ENCODE data around the gene CFAP20. TPM values are rescaled to one million over a fixed set of nuclear protein-coding genes. Genes with fewer than 3 reads are reported as not detected.

The CFAP20 gene
- total RNA-seq, 1 experiment from 2014 or later = 60.4 TPM

DNA sequence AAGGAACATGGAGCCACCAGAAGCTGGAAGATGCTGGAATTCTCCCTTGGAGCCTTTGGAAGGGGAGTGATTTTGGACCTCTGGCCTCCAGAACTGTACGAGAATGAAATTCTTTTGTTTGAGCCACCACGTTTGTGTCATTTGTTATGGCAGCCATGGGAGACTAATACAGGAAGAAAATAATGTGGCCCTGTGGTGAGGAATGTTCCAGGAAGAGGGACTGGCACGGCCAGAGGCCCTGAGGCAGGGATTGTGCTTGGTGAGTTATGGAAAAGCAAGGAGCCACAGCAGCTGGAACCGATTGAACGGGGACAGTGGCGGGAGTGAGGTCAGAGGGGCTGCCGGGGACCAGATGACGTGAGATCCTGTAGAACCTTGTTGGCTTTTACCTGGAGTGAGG is 51.4 kb downstream of the CFAP20 start:
- H3K79me1 ChIP-seq (ENCODE audit: insufficient read depth, low read depth, low read length, poor library complexity, severe bottlenecking) = no peaks in the 10 kb centered on the region
- H4K5ac ChIP-seq (ENCODE audit: insufficient read length, low read depth, low read length) = no peak overlapping the region
- no peak overlapping the region for H3T11ph ChIP-seq (ENCODE audit: low read length)
- no peak overlapping the region for H2BK120ac ChIP-seq (ENCODE audit: low read depth, low read length, poor library complexity, severe bottlenecking)
- H4K91ac ChIP-seq (ENCODE audit: insufficient read length, low read depth, low read length) = no peak overlapping the region
- no peak for DNase-seq
- no peaks in the 10 kb centered on the region for H3K79me2 ChIP-seq (ENCODE audit: insufficient read depth, low read length)
- H2BK20ac ChIP-seq (ENCODE audit: low read depth, low read length, poor library complexity, severe bottlenecking) = no peak overlapping the region
- no peak overlapping the region for H2AFZ ChIP-seq (ENCODE audit: low read length)
- H3K9me3 Mint-ChIP-seq = peaks cover 9 to 11% of the 10 kb centered on the region in 2 experiments; a peak in 3 of 5 replicates
- no peaks in the 10 kb centered on the region for H4K20me1 ChIP-seq (ENCODE audit: control insufficient read depth, insufficient read depth, insufficient read length)
- no peaks in the 10 kb centered on the region for H3K9me3 ChIP-seq (ENCODE audit: control insufficient read depth, low read depth, low read length)
- no peak overlapping the region for H3K56ac ChIP-seq (ENCODE audit: insufficient read length, low read depth, low read length)
- no peak overlapping the region for H3K9ac ChIP-seq (ENCODE audit: extremely low read depth, insufficient read length, low read length)
- no peak overlapping the region for H2AK5ac ChIP-seq (ENCODE audit: insufficient read length, low read length)
- no peak overlapping the region for H3K27ac Mint-ChIP-seq
- H3K4ac ChIP-seq (ENCODE audit: low read depth, low read length) = no peak overlapping the region
- H3K18ac ChIP-seq (ENCODE audit: insufficient read length, low read depth, low read length) = no peak overlapping the region
- no peaks in the 10 kb centered on the region for H3K4me1 Mint-ChIP-seq
- H4K8ac ChIP-seq (replicated peaks; ENCODE audit: insufficient read length, low read depth, low read length) = no peak overlapping the region
- no peak overlapping the region for H3K4me2 ChIP-seq (ENCODE audit: insufficient read depth, insufficient read length, low read length)
- no peak overlapping the region for H3K14ac ChIP-seq (ENCODE audit: insufficient read depth, low read length)
- no peak overlapping the region for H2BK5ac ChIP-seq (ENCODE audit: insufficient read length, low read length)
- H2BK12ac ChIP-seq (ENCODE audit: insufficient read length, low read depth, low read length) = no peak overlapping the region
- TF ChIP-seq, protein P1, sequence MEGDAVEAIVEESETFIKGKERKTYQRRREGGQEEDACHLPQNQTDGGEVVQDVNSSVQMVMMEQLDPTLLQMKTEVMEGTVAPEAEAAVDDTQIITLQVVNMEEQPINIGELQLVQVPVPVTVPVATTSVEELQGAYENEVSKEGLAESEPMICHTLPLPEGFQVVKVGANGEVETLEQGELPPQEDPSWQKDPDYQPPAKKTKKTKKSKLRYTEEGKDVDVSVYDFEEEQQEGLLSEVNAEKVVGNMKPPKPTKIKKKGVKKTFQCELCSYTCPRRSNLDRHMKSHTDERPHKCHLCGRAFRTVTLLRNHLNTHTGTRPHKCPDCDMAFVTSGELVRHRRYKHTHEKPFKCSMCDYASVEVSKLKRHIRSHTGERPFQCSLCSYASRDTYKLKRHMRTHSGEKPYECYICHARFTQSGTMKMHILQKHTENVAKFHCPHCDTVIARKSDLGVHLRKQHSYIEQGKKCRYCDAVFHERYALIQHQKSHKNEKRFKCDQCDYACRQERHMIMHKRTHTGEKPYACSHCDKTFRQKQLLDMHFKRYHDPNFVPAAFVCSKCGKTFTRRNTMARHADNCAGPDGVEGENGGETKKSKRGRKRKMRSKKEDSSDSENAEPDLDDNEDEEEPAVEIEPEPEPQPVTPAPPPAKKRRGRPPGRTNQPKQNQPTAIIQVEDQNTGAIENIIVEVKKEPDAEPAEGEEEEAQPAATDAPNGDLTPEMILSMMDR (conservative IDR thresholded peaks at IDR 0.05) = no peak
- no peaks in the 10 kb centered on the region for H3K23me2 ChIP-seq (ENCODE audit: insufficient read length, low read depth, low read length, poor library complexity, severe bottlenecking)
- H3K27ac ChIP-seq (ENCODE audit: insufficient read length, low read depth, low read length) = no peak overlapping the region
- H2BK15ac ChIP-seq (ENCODE audit: low read depth, low read length) = no peak overlapping the region
- no CpG with 5 or more reads among the region's 8 CpGs for WGBS (ENCODE audit: extremely low coverage, insufficient read length, low lambda C conversion rate)
- H3K23ac ChIP-seq (ENCODE audit: insufficient read length, low read depth, low read length) = no peak overlapping the region
- no peaks in the 10 kb centered on the region for H3K27me3 ChIP-seq (ENCODE audit: insufficient read depth, low read length)
- no peaks in the 10 kb centered on the region for H3K4me1 ChIP-seq (ENCODE audit: insufficient read depth, low read length)
- peaks cover 6% of the 10 kb centered on the region for H3K27me3 Mint-ChIP-seq (ENCODE audit: low read depth)
- no peak overlapping the region for H3K4me3 Mint-ChIP-seq
- peaks cover 0 to 7% (median 0%) of the 10 kb centered on the region in 3 experiments; a peak in 2 of 7 replicates for H3K36me3 Mint-ChIP-seq (ENCODE audit: insufficient read depth in 1 of 3, low read depth in 3 of 3)

Measured in H9 (cell line).